Airway epithelial cell (primary cell): ENCODE results near the gene ZW10. TPM values are rescaled to one million over a fixed set of nuclear protein-coding genes. Genes with fewer than 3 reads are reported as not detected.

ENCODE experiments used
- total RNA-seq: library from RNA; depleted of rRNA; stranded (reverse); fragments of >200 nt; gene quantifications from 2 replicates; pipeline ENCODE4 v1.2.3, GENCODE V29; 2015

ZW10 gene
- 14.9 and 18.4 TPM in 2 replicates for total RNA-seq

GRCh38 chr11:113773416-113774173 lies at the start of gene ZW10:
ZW10 (minus strand) TSS chr11:113773692; CDS start chr11:113773666, 26 bp downstream.

GRCh38 chr11:113779496-113779895 lies 6.0 kb upstream of the ZW10 start, which contains the start of gene CLDN25:
CLDN25 (plus strand) TSS chr11:113779796; CDS start chr11:113779796, 0 bp downstream.

GRCh38 chr11:113705871-113706655 lies 67.4 kb downstream of the ZW10 start, which contains the start of gene TMPRSS5:
TMPRSS5 (minus strand) TSS chr11:113706308; CDS start chr11:113706224, 84 bp downstream.

Other genes starting within 250 kb of the ZW10 start
- gene TMPRSS5, start 67.4 kb downstream of the ZW10 start, total RNA-seq = not detected in 2 replicates
- not detected in 2 replicates for gene CLDN25, start 6.1 kb upstream of the ZW10 start, total RNA-seq
- 21.6 and 23.8 TPM in 2 replicates for gene USP28, start 101.9 kb upstream of the ZW10 start, total RNA-seq
- not detected in 2 replicates for gene HTR3B, start 131.1 kb upstream of the ZW10 start, total RNA-seq
- gene HTR3A, start 201.4 kb upstream of the ZW10 start, total RNA-seq = not detected in 2 replicates